Testis (tissue), 2 donors: ENCODE measurements around the gene IFNL3.

Experiments used
- POLR2A ChIP-seq: fragments of 450-650 bp; IDR thresholded peaks from one replicate; pipeline ENCODE4 v1.6.1; 2017; ENCODE audit warnings: antibody characterized with exemption, mild to moderate bottlenecking, moderate library complexity
- TF ChIP-seq, protein P1 (sequence below), 3 experiments: fragments of 450-650 bp in 2 of 3; fragments of 200-600 bp in 1 of 3; sonication (generic) in 1 of 3; IDR thresholded peaks; one replicate each; pipeline ENCODE4 v1.5.1; 2016 to 2019; ENCODE audit warnings: antibody characterized with exemption in 3 of 3, mild to moderate bottlenecking in 2 of 3, moderate library complexity in 1 of 3

DNA sequence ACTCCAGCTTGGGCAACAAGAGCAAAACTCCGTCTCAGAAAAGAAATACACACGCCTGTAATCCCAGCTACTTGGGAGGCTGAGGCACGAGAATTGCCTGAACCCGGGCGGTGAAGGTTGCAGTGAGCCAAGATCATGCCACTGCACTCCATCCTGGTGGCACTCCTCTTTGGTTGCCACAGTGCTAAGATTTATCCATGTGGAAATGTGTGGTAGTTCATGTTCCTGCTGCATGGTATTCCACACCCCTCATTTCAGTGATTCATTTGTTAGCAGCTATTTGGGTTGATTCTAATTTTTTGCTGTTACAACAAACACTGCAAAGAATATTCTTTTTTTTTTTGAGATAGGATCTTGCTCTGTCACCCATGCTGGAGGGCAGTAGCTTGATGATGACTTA is 12.1 kb downstream of the IFNL3 start:
- no peak for TF ChIP-seq POLR2A
- TF ChIP-seq, protein P1, sequence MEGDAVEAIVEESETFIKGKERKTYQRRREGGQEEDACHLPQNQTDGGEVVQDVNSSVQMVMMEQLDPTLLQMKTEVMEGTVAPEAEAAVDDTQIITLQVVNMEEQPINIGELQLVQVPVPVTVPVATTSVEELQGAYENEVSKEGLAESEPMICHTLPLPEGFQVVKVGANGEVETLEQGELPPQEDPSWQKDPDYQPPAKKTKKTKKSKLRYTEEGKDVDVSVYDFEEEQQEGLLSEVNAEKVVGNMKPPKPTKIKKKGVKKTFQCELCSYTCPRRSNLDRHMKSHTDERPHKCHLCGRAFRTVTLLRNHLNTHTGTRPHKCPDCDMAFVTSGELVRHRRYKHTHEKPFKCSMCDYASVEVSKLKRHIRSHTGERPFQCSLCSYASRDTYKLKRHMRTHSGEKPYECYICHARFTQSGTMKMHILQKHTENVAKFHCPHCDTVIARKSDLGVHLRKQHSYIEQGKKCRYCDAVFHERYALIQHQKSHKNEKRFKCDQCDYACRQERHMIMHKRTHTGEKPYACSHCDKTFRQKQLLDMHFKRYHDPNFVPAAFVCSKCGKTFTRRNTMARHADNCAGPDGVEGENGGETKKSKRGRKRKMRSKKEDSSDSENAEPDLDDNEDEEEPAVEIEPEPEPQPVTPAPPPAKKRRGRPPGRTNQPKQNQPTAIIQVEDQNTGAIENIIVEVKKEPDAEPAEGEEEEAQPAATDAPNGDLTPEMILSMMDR (IDR thresholded peaks at IDR 0.05) = no peak
